Medulla oblongata (tissue), 1 donor: ENCODE data around the gene DHRS1.
"Not testable (repeated sequence)": the region's sequence is repeated elsewhere in the genome, so short reads cannot be mapped to it uniquely, and the experiment has no call there.

Experiments used
- DNase-seq: peaks from one replicate; pipeline ENCODE4 v3.0.0-alpha.2; 2015; ENCODE audit errors: extremely low spot score

The DHRS1 gene

DNA sequence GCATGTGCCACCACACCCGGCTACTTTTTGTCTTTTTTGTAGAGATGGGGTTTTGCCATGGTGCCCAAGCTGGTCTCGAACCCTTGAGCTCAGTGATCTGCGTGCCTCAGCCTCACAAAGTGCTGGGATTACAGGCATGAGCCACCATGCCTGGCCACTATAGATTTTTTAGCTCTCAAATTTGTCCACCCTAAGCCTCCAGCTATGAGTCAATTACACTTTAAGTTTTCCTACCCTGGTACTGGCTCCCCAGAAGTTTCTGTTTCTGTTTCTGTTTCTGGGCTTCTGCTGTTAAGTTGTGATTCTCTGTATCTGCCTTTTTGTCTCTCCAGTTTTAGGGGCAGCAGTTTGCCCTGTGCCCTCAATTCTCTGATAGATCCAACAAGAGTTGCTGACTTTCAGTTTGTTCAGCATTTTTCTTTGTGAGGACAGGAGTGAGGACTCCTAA, 52.8 kb downstream of the DHRS1 start:
- peak; percentile 17 for DNase-seq

DNA sequence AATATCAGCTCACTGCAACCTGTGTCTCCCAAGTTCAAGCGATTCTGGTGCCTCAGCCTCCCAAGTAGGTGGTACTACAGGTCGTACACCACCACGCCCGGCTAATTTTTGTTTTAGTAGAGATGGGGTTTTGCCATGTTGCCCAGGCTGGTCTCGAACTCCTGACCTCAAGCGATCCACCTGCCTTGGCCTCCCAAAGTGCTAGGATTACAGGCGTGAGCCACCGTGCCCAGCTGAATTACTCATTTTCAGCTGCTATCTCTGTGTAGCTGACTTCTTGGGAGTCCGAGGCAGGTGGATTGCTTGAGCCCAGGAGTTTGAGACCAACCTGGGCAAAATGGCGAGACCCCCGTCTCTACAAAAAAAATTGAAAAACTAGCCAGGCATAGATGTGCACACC, 54.2 kb downstream of the DHRS1 start:
- DNase-seq: not testable (repeated sequence)

DNA sequence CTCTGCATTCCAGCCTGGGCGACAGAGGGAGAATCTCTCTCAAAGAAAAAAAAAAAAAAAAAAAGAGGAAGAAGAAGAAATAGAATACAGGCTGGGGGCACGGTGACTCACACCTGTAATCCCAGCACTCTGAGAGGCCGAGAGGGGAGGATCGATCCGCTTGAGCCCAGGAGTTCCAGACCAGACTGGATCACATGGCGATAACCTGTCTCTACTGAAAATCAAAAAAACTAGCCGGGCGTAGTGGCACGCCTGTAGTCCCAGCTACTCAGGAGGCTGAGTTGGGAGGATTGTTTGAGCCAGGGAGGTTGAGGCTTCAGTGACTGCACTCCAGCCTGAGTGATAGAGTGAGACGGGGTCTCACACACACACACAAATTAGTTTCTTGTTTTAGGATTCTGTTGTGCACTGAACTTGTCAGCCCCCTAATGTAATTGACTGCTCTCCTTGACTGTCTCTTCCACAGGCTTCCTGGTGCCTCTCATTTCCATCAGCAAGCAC, 56.2 kb downstream of the DHRS1 start:
- peak; percentile 37 for DNase-seq

DNA sequence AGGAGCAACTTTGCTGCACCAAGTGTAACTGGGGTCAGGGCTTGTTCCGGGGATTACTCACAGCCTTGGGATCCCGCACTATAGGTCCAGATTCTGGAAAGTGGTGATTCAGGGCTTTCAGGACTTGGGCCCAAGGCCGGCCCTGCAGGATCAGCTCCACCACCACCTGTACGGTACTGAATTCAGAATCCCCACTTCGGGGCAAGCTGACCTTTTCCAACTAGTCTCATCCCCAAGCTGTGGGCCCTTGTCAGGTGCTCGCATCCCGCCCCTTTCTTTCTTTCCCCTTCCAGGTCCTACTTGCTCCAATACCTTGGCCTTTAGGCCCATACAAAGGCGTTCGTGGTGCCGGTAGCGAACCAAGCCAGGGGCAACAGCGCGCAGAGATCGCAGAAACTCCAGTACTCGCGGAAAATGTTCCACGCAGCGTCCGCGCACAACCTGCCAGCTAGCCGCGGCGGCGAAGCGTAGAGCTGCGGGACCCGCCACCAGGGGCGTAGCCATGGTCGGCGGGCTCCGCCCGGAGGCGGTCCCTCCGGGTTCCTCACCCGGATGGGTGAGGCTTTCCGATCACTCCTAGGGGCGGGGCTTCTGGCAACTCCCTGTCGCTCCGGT, 57.6 kb downstream of the DHRS1 start:
- DNase-seq: peak; percentile 96
